Astrocyte (in vitro differentiated cells and primary cell): Measurements from ENCODE around the gene ZNF440. TPM values are rescaled to one million over a fixed set of nuclear protein-coding genes. Genes with fewer than 3 reads are reported as not detected.
"Not testable (repeated sequence)": the region's sequence is repeated elsewhere in the genome, so short reads cannot be mapped to it uniquely, and the experiment has no call there.

Source experiments
- DNase-seq: peaks from one replicate; pipeline ENCODE4 v3.0.0-alpha.2; 2010; ENCODE audit warnings: low read depth
- FAIRE-seq: peaks from 2 replicates; lab custom pipeline; 2011; peaks lifted over from hg19 to GRCh38; lab: Jason Lieb, UNC
- H2AFZ ChIP-seq: 2 replicates; pipeline ENCODE4 v1.6.0; 2012; ENCODE audit warnings: low read depth, low read length, inconsistent platforms
- H3K27ac ChIP-seq: 2 replicates; pipeline ENCODE4 v1.5.1; 2011; ENCODE audit warnings: low read depth, low read length, inconsistent platforms
- H3K27me3 ChIP-seq: 2 replicates; pipeline ENCODE4 v1.6.0; 2011; ENCODE audit warnings: low read length, inconsistent platforms; ENCODE audit not compliant: insufficient read depth
- H3K36me3 ChIP-seq: 2 replicates; pipeline ENCODE4 v1.5.1; 2011; ENCODE audit warnings: low read length, inconsistent platforms; ENCODE audit not compliant: insufficient read depth
- H3K4me1 ChIP-seq: 2 replicates; pipeline ENCODE4 v1.5.1; 2011; ENCODE audit warnings: low read length, inconsistent platforms; ENCODE audit not compliant: insufficient read depth
- H3K4me2 ChIP-seq: 2 replicates; pipeline ENCODE4 v1.6.0; 2012; ENCODE audit warnings: low read length, inconsistent platforms
- H3K4me3 ChIP-seq: 2 replicates; pipeline ENCODE4 v1.5.1; 2011; ENCODE audit warnings: low read depth, mild to moderate bottlenecking, low read length, inconsistent platforms; ENCODE audit not compliant: insufficient read depth
- H3K79me2 ChIP-seq: 2 replicates; pipeline ENCODE4 v1.6.0; 2012; ENCODE audit warnings: mild to moderate bottlenecking, low read length, inconsistent platforms; ENCODE audit not compliant: insufficient read depth
- H3K9ac ChIP-seq: 2 replicates; pipeline ENCODE4 v1.6.0; 2012; ENCODE audit warnings: mild to moderate bottlenecking, low read length, inconsistent platforms
- H3K9me3 ChIP-seq: 2 replicates; pipeline ENCODE4 v1.5.1; 2012; ENCODE audit warnings: low read depth, mild to moderate bottlenecking, low read length, inconsistent platforms; ENCODE audit not compliant: insufficient read depth
- H4K20me1 ChIP-seq: 2 replicates; pipeline ENCODE4 v1.6.0; 2012; ENCODE audit warnings: low read length, inconsistent platforms; ENCODE audit not compliant: insufficient read depth
- H3K27ac Mint-ChIP-seq: one replicate; pipeline ENCODE4 v1.8.0; 2021; ENCODE audit warnings: mild to moderate bottlenecking, mixed read lengths; ENCODE audit not compliant: unreplicated experiment
- H3K27me3 Mint-ChIP-seq: one replicate; pipeline ENCODE4 v1.8.0; 2021; ENCODE audit warnings: low read depth, mixed read lengths; ENCODE audit not compliant: unreplicated experiment
- H3K36me3 Mint-ChIP-seq: one replicate; pipeline ENCODE4 v1.8.0; 2021; ENCODE audit warnings: low read depth, mixed read lengths; ENCODE audit not compliant: unreplicated experiment
- H3K4me1 Mint-ChIP-seq: one replicate; pipeline ENCODE4 v1.8.0; 2021; ENCODE audit warnings: low read depth, mixed read lengths; ENCODE audit not compliant: unreplicated experiment
- H3K4me3 Mint-ChIP-seq: one replicate; pipeline ENCODE4 v1.8.0; 2021; ENCODE audit warnings: mild to moderate bottlenecking, moderate library complexity, mixed read lengths; ENCODE audit not compliant: unreplicated experiment
- H3K9me3 Mint-ChIP-seq: one replicate; pipeline ENCODE4 v1.8.0; 2021; ENCODE audit warnings: mild to moderate bottlenecking, mixed read lengths; ENCODE audit not compliant: unreplicated experiment
- EZH2 ChIP-seq: IDR thresholded peaks from 2 replicates; pipeline ENCODE4 v1.6.1; 2012; ENCODE audit warnings: mild to moderate bottlenecking, low read length, inconsistent platforms; ENCODE audit not compliant: insufficient read depth
- total RNA-seq: library from RNA; stranded (reverse); gene quantifications from 2 replicates; pipeline ENCODE4 v1.2.1, GENCODE V29; 2021
- TF ChIP-seq, protein P1 (sequence below): IDR thresholded peaks from 2 replicates; pipeline ENCODE4 v1.5.1; 2011; ENCODE audit warnings: low read depth, mild to moderate bottlenecking, inconsistent platforms, low read length, moderate library complexity; ENCODE audit not compliant: insufficient read depth

The ZNF440 gene
- total RNA-seq, 1 donor from 2014 or later, result not detected

DNA sequence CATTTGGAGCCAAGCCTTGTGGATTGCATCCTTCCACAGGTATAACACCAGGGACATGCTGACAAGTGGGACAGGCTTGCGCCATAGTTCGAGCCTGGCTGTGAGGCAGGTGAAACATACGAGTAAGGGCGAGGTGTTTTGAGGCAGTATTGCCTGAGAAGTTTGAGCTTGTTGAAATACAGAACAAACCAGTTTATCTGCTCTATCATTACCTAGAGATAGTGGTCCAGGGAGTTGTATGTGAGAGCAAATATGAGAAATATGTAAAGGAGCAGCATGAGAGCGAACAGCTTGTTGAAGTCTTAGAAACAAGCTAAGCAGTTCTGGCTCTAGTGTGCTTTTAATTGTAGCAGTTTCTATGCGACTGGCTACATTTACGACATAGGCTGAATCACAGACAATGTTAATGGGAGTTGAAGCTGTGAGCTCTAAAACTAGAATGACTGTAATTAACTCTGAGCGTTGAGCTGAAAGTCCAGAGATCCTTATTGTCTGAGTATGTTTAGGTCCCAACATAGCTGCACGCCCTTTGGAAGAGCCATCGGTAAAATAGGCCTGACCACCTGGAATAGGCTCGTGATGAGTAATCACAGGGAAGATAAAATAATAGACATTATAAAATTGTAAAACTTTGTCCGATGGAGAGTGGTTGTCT lies 42.6 kb downstream of the ZNF440 start:
- no peaks in the 10 kb centered on the region for H4K20me1 ChIP-seq
- peaks cover 7% of the 10 kb centered on the region for H3K9me3 Mint-ChIP-seq
- no peak for FAIRE-seq
- H3K4me1 Mint-ChIP-seq, result no peaks in the 10 kb centered on the region
- H3K36me3 ChIP-seq, result no peaks in the 10 kb centered on the region
- no peak overlapping the region for H3K27ac ChIP-seq
- H3K36me3 Mint-ChIP-seq, result no peaks in the 10 kb centered on the region
- no peak overlapping the region for H2AFZ ChIP-seq
- H3K4me1 ChIP-seq, result no peaks in the 10 kb centered on the region
- no peak overlapping the region for H3K9ac ChIP-seq
- no peaks in the 10 kb centered on the region for H3K27me3 Mint-ChIP-seq
- DNase-seq, result no peak
- H3K4me2 ChIP-seq, result no peak overlapping the region
- H3K27me3 ChIP-seq, result no peaks in the 10 kb centered on the region
- H3K79me2 ChIP-seq, result no peaks in the 10 kb centered on the region
- no peak overlapping the region for H3K4me3 ChIP-seq
- no peak for TF ChIP-seq EZH2
- TF ChIP-seq, protein P1, sequence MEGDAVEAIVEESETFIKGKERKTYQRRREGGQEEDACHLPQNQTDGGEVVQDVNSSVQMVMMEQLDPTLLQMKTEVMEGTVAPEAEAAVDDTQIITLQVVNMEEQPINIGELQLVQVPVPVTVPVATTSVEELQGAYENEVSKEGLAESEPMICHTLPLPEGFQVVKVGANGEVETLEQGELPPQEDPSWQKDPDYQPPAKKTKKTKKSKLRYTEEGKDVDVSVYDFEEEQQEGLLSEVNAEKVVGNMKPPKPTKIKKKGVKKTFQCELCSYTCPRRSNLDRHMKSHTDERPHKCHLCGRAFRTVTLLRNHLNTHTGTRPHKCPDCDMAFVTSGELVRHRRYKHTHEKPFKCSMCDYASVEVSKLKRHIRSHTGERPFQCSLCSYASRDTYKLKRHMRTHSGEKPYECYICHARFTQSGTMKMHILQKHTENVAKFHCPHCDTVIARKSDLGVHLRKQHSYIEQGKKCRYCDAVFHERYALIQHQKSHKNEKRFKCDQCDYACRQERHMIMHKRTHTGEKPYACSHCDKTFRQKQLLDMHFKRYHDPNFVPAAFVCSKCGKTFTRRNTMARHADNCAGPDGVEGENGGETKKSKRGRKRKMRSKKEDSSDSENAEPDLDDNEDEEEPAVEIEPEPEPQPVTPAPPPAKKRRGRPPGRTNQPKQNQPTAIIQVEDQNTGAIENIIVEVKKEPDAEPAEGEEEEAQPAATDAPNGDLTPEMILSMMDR, result no peak
- H3K9me3 ChIP-seq, result peaks cover 20% of the 10 kb centered on the region
- no peak overlapping the region for H3K4me3 Mint-ChIP-seq
- no peak overlapping the region for H3K27ac Mint-ChIP-seq

DNA sequence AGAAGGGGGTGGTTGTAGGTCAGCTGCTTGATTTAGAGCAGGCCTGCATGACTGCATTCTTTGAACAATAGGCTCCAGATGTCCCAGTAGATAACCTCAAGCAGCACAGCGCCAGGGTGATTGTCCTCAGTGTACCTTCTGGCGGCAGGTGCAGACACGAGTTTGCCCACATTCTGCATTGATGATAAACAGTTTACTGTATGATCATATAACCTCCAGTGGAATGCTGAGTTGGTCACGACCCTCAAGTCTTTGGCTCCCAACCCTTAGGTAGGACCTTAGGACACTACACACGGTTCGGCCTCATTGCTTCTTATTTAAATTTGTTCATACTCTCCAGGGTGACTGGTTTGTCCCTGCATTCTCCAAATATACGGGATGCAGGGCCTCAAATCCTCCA lies 46.6 kb downstream of the ZNF440 start:
- Histone ChIP-seq H3K9me3 (peaks cover 15% of the 10 kb centered on the region), H3K79me2 (no peaks in the 10 kb centered on the region), H4K20me1 (no peaks in the 10 kb centered on the region), H3K27me3 (no peaks in the 10 kb centered on the region), H2AFZ (no peak overlapping the region), H3K4me3 (no peak overlapping the region), H3K4me2 (no peak overlapping the region), H3K27ac (no peak overlapping the region), H3K9ac (no peak overlapping the region), H3K36me3 (no peaks in the 10 kb centered on the region), H3K4me1 (no peaks in the 10 kb centered on the region)
- DNase-seq (no peak), FAIRE-seq (no peak)
- Mint-ChIP-seq H3K9me3 (peaks cover 11% of the 10 kb centered on the region), H3K4me3 (no peak overlapping the region), H3K27ac (no peak overlapping the region), H3K4me1 (no peaks in the 10 kb centered on the region), H3K27me3 (no peaks in the 10 kb centered on the region), H3K36me3 (no peaks in the 10 kb centered on the region)
- TF ChIP-seq, protein P1, result no peak
- no peak for TF ChIP-seq EZH2

DNA sequence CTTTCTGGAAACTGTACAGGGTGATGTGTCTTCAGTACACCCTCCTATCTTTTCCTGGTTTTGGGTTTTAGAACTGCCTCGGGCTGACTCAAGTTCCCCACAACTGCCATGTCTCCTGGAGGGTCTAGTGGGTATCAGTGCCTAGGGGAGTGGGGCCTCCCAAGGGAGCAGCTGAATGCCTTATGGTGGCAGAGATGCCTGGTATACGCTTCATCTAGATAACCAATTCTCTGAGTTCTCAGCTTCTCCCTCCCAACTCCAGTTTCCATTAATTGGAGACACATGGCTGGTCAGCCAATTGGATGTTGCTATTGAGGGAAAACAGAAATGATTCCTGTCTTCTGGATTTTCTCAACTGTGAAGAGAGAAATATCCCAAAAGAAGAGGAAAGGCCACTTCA lies 47.2 kb downstream of the ZNF440 start:
- Mint-ChIP-seq H3K36me3 (no peaks in the 10 kb centered on the region), H3K4me1 (no peaks in the 10 kb centered on the region), H3K9me3 (peaks cover 7% of the 10 kb centered on the region), H3K27ac (no peak overlapping the region), H3K4me3 (no peak overlapping the region), H3K27me3 (no peaks in the 10 kb centered on the region)
- H3K79me2 ChIP-seq, result no peaks in the 10 kb centered on the region
- no peak overlapping the region for H2AFZ ChIP-seq
- no peaks in the 10 kb centered on the region for H4K20me1 ChIP-seq
- no peaks in the 10 kb centered on the region for H3K27me3 ChIP-seq
- DNase-seq (no peak), FAIRE-seq (no peak)
- H3K4me1 ChIP-seq, result no peaks in the 10 kb centered on the region
- TF ChIP-seq, protein P1, result no peak
- TF ChIP-seq EZH2, result no peak
- H3K27ac ChIP-seq, result no peak overlapping the region
- H3K9ac ChIP-seq, result no peak overlapping the region
- no peak overlapping the region for H3K4me3 ChIP-seq
- H3K9me3 ChIP-seq, result peaks cover 13% of the 10 kb centered on the region
- H3K36me3 ChIP-seq, result peaks cover 3% of the 10 kb centered on the region
- H3K4me2 ChIP-seq, result no peak overlapping the region

DNA sequence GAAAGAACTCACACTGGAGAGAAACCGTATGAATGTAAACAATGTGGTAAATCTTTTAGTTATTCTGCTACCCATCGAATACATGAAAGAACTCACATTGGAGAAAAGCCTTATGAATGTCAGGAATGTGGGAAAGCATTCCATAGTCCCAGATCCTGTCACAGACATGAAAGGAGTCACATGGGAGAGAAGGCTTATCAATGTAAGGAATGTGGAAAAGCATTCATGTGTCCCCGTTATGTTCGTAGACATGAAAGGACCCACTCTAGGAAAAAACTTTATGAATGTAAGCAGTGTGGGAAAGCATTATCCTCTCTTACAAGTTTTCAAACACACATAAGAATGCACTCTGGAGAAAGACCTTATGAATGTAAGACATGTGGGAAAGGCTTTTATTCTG lies 53.7 kb downstream of the ZNF440 start:
- H3K27ac Mint-ChIP-seq, FAIRE-seq: not testable (repeated sequence)

More for the DNA sequence above, 53.7 kb downstream of the ZNF440 start:
- H3K4me3 Mint-ChIP-seq, H4K20me1 ChIP-seq, H3K27me3 ChIP-seq, H3K4me1 ChIP-seq, H3K27ac ChIP-seq, H3K4me3 ChIP-seq, H3K27me3 Mint-ChIP-seq, DNase-seq, H3K36me3 Mint-ChIP-seq, H3K4me2 ChIP-seq, H3K9me3 Mint-ChIP-seq, H2AFZ ChIP-seq, H3K79me2 ChIP-seq, H3K9ac ChIP-seq, H3K36me3 ChIP-seq, H3K4me1 Mint-ChIP-seq: not testable (repeated sequence)
- peaks cover 53% of the 10 kb centered on the region for H3K9me3 ChIP-seq
